ENCODE data around the gene HOXB2. TPM values are rescaled to one million over a fixed set of nuclear protein-coding genes. Genes with fewer than 3 reads are reported as not detected.

HOXB2 gene
- total RNA-seq, 1 donor = 9.0 TPM

DNA sequence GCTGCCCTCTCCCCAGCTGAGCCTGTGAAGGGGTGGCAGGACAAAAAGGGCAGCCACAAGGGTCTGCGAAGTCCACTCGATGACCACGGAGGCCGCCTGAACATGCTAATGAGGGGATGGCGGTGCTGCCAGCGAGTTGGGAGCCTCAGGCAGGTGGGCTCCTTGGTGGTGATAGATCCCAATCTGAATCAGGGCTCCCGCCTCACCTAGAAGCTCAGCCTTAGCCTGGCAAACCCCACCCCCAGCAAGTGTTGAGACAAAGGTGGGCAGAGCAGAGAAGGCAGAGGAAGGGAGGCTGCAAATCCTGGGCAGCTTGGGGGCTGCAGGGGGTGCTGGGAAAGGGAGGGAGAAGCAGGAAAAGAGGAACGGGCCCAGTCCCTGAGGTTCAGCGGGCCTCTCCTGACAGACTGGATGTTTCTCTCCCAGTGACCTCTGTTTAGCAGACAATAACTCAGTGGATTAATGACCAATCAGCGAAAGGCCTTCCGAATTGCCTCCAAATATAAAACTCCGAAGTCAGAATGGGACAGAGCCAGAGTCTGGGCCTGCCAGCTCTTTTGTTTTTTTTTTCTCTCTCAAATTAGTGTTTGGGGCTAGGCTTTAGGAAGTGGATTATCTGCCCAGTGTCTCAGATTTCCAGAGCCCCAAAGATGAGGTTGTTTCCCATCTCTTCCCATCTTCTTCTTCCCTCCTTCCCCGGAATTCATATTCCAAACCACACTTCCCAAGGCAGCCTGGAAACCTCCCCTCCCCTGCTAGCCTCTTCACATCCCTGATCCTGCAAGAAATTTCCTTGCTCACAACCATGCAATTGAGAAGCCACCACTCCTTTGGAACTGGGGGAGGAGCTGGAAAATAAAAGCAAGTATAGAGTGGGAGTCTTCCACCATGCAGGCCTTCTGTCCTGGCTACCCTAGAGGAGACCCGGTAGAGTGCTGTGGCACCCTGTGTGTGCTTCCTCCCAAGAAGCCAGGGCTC, 15.2 kb upstream of the HOXB2 start:
- DNase-seq (ENCODE audit: low read depth) = peak; percentile 81
- peak overlapping the region; percentile 61 for H3K4me3 ChIP-seq (ENCODE audit: low read depth, low read length)
- TF ChIP-seq, protein P1, sequence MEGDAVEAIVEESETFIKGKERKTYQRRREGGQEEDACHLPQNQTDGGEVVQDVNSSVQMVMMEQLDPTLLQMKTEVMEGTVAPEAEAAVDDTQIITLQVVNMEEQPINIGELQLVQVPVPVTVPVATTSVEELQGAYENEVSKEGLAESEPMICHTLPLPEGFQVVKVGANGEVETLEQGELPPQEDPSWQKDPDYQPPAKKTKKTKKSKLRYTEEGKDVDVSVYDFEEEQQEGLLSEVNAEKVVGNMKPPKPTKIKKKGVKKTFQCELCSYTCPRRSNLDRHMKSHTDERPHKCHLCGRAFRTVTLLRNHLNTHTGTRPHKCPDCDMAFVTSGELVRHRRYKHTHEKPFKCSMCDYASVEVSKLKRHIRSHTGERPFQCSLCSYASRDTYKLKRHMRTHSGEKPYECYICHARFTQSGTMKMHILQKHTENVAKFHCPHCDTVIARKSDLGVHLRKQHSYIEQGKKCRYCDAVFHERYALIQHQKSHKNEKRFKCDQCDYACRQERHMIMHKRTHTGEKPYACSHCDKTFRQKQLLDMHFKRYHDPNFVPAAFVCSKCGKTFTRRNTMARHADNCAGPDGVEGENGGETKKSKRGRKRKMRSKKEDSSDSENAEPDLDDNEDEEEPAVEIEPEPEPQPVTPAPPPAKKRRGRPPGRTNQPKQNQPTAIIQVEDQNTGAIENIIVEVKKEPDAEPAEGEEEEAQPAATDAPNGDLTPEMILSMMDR (IDR thresholded peaks at IDR 0.05; ENCODE audit: insufficient read depth, low read length) = no peak

DNA sequence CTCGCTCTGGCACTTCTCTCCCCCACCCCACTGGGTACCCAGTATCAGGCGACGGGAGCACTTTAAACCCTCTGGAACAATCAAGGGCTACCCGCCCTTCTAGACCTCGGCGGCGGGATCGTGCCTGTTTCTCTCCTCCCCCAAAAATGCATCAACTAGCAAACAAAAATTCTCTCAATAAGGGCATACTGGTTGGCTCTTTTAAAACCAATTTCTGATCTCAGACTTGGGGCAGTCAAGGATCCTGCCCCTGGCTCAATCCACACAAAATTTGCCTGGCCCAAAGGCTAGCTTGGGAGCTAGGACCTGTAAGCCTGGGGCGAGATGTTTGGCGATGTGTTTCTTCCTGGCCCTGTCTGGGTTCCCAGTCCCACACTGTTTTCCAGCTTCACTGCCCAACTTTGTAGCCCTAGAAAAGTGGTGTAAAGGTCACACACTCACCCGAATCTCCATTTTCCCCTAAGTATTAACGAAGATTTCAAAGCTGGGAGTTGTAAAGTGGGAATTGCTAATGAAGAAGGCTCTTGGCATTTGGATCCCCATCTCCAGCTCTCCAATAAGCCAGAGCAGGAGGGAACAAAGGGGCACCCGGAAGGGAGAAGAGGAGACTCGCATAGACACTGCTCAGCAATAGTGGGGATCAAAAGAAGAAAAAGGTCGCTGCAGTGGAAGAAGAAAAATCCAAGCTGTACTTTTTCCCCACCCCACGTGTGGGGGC, 14.4 kb upstream of the HOXB2 start:
- peak; percentile 30 for DNase-seq (ENCODE audit: low read depth)
- TF ChIP-seq, protein P1 (IDR thresholded peaks at IDR 0.05; ENCODE audit: insufficient read depth, low read length) = no peak
- peak overlapping the region; percentile 61 for H3K4me3 ChIP-seq (ENCODE audit: low read depth, low read length)

DNA sequence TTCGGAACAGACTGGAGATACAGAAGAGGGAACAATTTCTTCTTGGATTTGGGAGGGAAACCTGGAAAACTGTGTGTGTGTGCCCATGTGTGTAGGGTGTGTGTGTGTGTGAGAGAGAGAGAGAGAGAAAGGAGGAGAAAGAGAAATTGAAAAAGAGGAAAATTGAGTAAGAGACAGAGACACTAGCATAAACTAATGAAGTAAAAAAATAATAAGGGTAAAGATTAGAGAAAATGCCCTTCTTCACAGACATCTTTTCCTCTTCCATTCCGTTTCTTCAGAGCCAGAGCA, 13.9 kb upstream of the HOXB2 start:
- TF ChIP-seq, protein P1 (IDR thresholded peaks at IDR 0.05; ENCODE audit: insufficient read depth, low read length) = no peak
- DNase-seq (ENCODE audit: low read depth) = peak; percentile 19
- peak overlapping the region; percentile 61 for H3K4me3 ChIP-seq (ENCODE audit: low read depth, low read length)

DNA sequence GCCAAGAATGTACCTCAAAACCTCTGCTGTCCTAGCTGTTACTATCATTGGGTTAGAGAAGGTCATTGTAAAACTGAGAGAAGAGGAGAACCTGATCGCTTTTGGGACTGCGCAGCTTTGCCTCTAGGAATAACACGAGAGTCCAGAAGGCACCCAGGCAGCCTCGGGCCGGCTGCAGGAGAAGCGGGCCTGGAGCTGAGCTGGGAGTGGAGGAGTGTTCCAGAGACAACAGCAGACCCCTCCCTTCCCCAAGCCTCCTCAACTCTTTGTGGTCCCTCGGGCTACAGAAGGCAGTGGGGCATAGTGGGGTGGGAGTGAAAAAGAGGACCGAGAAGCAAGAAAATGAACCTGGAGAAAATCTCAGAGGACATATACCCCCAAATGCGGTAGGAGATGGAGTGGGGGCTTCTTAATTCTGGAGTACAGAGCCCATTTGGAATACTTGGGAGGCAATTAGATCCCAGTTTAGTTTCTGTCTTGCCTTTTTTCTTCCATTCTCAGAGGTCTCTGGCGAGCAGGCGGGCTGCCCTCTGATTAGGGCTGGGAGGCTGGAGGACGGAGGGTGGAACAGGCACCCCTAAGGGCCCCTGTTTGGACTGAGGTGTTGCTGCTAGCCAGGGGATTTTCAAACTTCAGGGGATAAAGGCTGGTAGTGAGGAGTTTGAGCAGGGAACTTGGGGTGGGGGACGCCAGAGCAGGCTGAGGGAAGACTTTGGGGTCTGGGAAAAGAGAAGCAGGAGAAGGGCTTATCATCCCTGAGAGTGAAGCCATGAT, 13.3 kb upstream of the HOXB2 start:
- peak overlapping the region; percentile 61 for H3K4me3 ChIP-seq (ENCODE audit: low read depth, low read length)
- DNase-seq (ENCODE audit: low read depth) = no peak
- TF ChIP-seq, protein P1 (IDR thresholded peaks at IDR 0.05; ENCODE audit: insufficient read depth, low read length) = no peak

DNA sequence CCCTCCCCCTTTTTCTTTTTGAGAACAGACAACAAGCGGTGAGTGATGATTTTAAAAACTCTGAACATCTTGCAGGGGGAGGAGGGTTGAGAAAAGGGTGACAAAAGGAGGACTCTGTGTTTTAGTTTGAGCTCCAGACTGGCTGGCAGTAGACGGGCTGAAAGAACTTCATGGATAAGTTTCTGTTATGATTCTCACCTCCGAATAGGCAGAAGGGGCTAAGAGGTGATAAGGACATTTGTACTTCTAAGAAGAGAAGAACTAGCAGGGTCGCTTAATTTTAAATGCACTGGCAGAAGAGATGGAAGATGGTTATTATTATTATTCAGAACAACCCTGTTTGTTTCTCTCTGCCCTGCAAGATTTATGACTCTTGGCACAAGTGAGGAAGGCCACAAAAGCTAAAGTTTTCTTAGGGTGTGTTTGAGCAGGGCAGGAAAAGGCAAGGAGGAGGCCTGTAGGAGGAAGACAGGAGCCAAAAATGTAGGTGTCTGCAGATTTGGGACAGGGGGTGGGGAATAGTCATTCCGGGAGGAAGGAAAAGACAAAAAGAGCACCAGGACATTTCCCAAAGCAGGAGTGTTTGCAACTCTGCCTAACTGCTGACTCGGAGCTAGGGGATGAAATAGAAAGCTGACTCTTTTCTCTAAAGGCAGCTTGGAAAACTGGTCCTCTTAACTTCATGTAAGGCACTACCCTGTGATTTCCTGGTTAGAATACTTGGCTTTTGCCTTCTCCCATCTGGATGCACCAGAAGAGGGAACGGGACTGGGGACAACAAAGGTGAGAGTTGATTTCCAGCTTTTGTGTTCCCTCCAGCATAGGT, 11.9 kb upstream of the HOXB2 start:
- H3K4me3 ChIP-seq (ENCODE audit: low read depth, low read length) = peak overlapping the region; percentile 61
- DNase-seq (ENCODE audit: low read depth) = peak; percentile 68
- TF ChIP-seq, protein P1 (IDR thresholded peaks at IDR 0.05; ENCODE audit: insufficient read depth, low read length) = no peak

DNA sequence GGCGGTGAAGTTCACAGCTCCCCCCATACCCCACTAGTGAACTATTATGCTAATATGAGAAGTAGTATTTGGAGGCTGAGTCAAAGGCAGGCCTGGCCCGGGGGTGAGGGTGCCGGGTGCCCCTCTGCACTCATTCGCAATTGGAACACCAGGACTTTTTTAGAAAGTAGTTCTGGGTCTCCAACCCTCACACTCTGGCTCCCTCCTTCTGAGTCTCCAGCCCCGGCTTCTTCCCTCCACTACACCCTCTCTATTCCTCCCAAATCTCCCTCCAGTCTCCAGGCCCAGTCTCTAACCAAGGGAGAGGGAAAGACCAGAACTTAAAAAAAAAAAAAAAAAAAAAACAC, 11.3 kb upstream of the HOXB2 start:
- DNase-seq (ENCODE audit: low read depth) = no peak
- peak overlapping the region; percentile 69 for H3K4me3 ChIP-seq (ENCODE audit: low read depth, low read length)
- TF ChIP-seq, protein P1 (IDR thresholded peaks at IDR 0.05; ENCODE audit: insufficient read depth, low read length) = no peak

Measured in fibroblast of the aortic adventitia (primary cell).